Endothelial cell of umbilical vein (primary cell): Measurements from ENCODE around the gene AMHR2. TPM values are rescaled to one million over a fixed set of nuclear protein-coding genes. Genes with fewer than 3 reads are reported as not detected.

ENCODE experiments used
- BruUV-seq: library from RNA; stranded (reverse); fragments of 400-500 nt; replicated peaks from 2 replicates; lab custom pipeline; 2021; lab: Mats Ljungman, UMichigan
- CTCF ChIA-PET: fragments of 300-600, 350-600 bp; sonication (Branson Sonifier 250); formaldehyde crosslinking; loops from one replicate; lab custom pipeline; 2021; ENCODE audit warnings: antibody characterized with exemption, inconsistent platforms; lab: Charles Lee
- POLR2A ChIA-PET: fragments of 300-600, 350-600 bp; sonication (Branson Sonifier 250); formaldehyde crosslinking; loops from one replicate; lab custom pipeline; 2021; ENCODE audit warnings: antibody characterized with exemption, inconsistent platforms; lab: Charles Lee
- DNase-seq: peaks from one replicate; pipeline ENCODE4 v3.0.0-alpha.2; 2011; ENCODE audit warnings: low read depth, low spot score
- FAIRE-seq: peaks from 2 replicates; lab custom pipeline; 2011; peaks lifted over from hg19 to GRCh38; lab: Jason Lieb, UNC
- H2AFZ ChIP-seq: 2 replicates; pipeline ENCODE4 v1.6.0; 2012; ENCODE audit warnings: low read depth, low read length, control low read depth, inconsistent platforms
- H3K27ac ChIP-seq: 2 replicates; pipeline ENCODE4 v1.5.1; 2011; ENCODE audit warnings: low read depth, mild to moderate bottlenecking, control low read depth, low read length, moderate library complexity; ENCODE audit not compliant: insufficient read depth
- H3K27me3 ChIP-seq, 2 experiments: 2 replicates each; pipeline versions ENCODE4 v1.6.0 to v1.6.1; 2011; ENCODE audit warnings: low read length in 2 of 2, mixed read lengths in 1 of 2; ENCODE audit not compliant: control insufficient read depth in 2 of 2, insufficient read depth in 2 of 2
- H3K36me3 ChIP-seq, 2 experiments: 2 replicates in 1 of 2; 3 replicates in 1 of 2; pipeline ENCODE4 v1.5.1; 2011; ENCODE audit warnings: low read length in 2 of 2, mild to moderate bottlenecking in 1 of 2, moderate library complexity in 1 of 2; ENCODE audit not compliant: control insufficient read depth in 2 of 2, insufficient read depth in 2 of 2; ENCODE audit errors: extremely low read depth in 1 of 2
- H3K4me1 ChIP-seq: 3 replicates; pipeline ENCODE4 v1.5.1; 2011; ENCODE audit warnings: mild to moderate bottlenecking, low read length; ENCODE audit not compliant: control insufficient read depth, insufficient read depth; ENCODE audit errors: extremely low read depth
- H3K4me2 ChIP-seq: 2 replicates; pipeline ENCODE4 v1.6.1; 2011; ENCODE audit warnings: low read length, control low read depth, mixed read lengths; ENCODE audit not compliant: insufficient read depth
- H3K4me3 ChIP-seq, 3 experiments: fragments of 200-600 bp in 1 of 3; sonication (generic), shearing (Covaris generic) in 1 of 3; replicated peaks in 1 of 3; 2 replicates each; pipeline ENCODE4 v1.5.1; 2011 to 2016; ENCODE audit warnings: control low read depth in 3 of 3, low read length in 3 of 3, mild to moderate bottlenecking in 2 of 3, inconsistent platforms in 1 of 3, low read depth in 1 of 3, moderate library complexity in 1 of 3; ENCODE audit not compliant: insufficient read depth in 1 of 3
- H3K79me2 ChIP-seq: 2 replicates; pipeline ENCODE4 v1.6.0; 2012; ENCODE audit warnings: low read length, inconsistent platforms; ENCODE audit not compliant: control insufficient read depth, insufficient read depth
- H3K9ac ChIP-seq: replicated peaks from 2 replicates; pipeline ENCODE3; 2011; ENCODE audit warnings: low read length, control low read depth; ENCODE audit not compliant: insufficient read depth; ENCODE audit errors: extremely low read depth
- H3K9me1 ChIP-seq: replicated peaks from 3 replicates; pipeline ENCODE4 v1.6.0; 2011; ENCODE audit warnings: mild to moderate bottlenecking, low read length; ENCODE audit not compliant: control insufficient read depth, insufficient read depth; ENCODE audit errors: extremely low read depth
- H3K9me3 ChIP-seq: replicated peaks from 2 replicates; pipeline ENCODE4 v1.5.1; 2012; ENCODE audit warnings: low read length, inconsistent platforms; ENCODE audit not compliant: control insufficient read depth, insufficient read depth
- H4K20me1 ChIP-seq: replicated peaks from 2 replicates; pipeline ENCODE3; 2011; ENCODE audit warnings: mild to moderate bottlenecking, low read length; ENCODE audit not compliant: control insufficient read depth, insufficient read depth; ENCODE audit errors: extremely low read depth
- CTCF ChIP-seq, 2 donors: IDR thresholded peaks; 1 replicate in 1 of 2; 2 replicates in 1 of 2; pipeline ENCODE4 v1.5.1; 2011; ENCODE audit warnings: low read length in 2 of 2, mild to moderate bottlenecking in 2 of 2, moderate library complexity in 2 of 2, control low read depth in 1 of 2, inconsistent platforms in 1 of 2, low read depth in 1 of 2; ENCODE audit not compliant: insufficient read depth in 1 of 2; ENCODE audit errors: extremely low read depth in 1 of 2
- EZH2 ChIP-seq: IDR thresholded peaks from 2 replicates; pipeline ENCODE4 v1.6.1; 2012; ENCODE audit warnings: borderline replicate concordance, low read depth, mild to moderate bottlenecking, moderate library complexity, low read length, inconsistent platforms; ENCODE audit not compliant: severe bottlenecking
- FOS ChIP-seq: IDR thresholded peaks from 2 replicates; pipeline ENCODE4 v1.6.1; 2011; ENCODE audit warnings: mild to moderate bottlenecking, low read length, moderate library complexity, borderline replicate concordance; ENCODE audit not compliant: insufficient read depth
- GATA2 ChIP-seq: IDR thresholded peaks from 2 replicates; pipeline ENCODE4 v1.7.0; 2011; ENCODE audit warnings: low read depth, mild to moderate bottlenecking, moderate library complexity, mixed read lengths, low read length; ENCODE audit not compliant: insufficient read length, insufficient read depth
- JUN ChIP-seq: IDR thresholded peaks from 2 replicates; pipeline ENCODE4 v1.6.1; 2011; ENCODE audit warnings: borderline replicate concordance, low read depth; ENCODE audit not compliant: insufficient read length, insufficient read depth
- MAX ChIP-seq: IDR thresholded peaks from 2 replicates; pipeline ENCODE4 v1.6.1; 2011; ENCODE audit not compliant: insufficient read depth, insufficient read length
- MYC ChIP-seq: IDR thresholded peaks from one replicate; pipeline ENCODE4 v1.6.1; 2011; ENCODE audit warnings: mild to moderate bottlenecking, low read depth, low read length
- POLR2A ChIP-seq: IDR thresholded peaks from 2 replicates; pipeline ENCODE4 v1.6.1; 2012; ENCODE audit warnings: low read depth, mild to moderate bottlenecking, control low read depth, low read length
- POLR2AphosphoS5 ChIP-seq: IDR thresholded peaks from 2 replicates; pipeline ENCODE4 v1.6.1; 2012; ENCODE audit warnings: low read depth, mild to moderate bottlenecking, control low read depth, low read length, moderate library complexity; ENCODE audit not compliant: insufficient read depth
- dilution Hi-C: fragments of 300-500 bp; cut with MboI; formaldehyde crosslinking; loops from one replicate; pipeline ENCODE4 v1.15.0; 2019; ENCODE audit warnings: low sequenced_read_pairs; ENCODE audit not compliant: extremely low pct_ligation_motif_present
- intact Hi-C: fragments of 100-400 bp; cut with micrococcal nuclease; formaldehyde crosslinking; loops from one replicate; pipeline ENCODE4 v1.10.0; 2022
- polyA plus RNA-seq, 4 experiments: library from polyadenylated mRNA; depleted of rRNA in 3 of 4; stranded (reverse) in 3 of 4; unstranded in 1 of 4; fragments of >200 nt; gene quantifications; 2 replicates each; pipeline versions ENCODE4 v1.2.1 to v1.2.3, GENCODE V29; 2011 to 2012; ENCODE audit warnings: missing spikeins in 1 of 4
- total RNA-seq: library from RNA; stranded (reverse); gene quantifications from 2 replicates; pipeline ENCODE4 v1.2.3, GENCODE V29; 2021

Gene AMHR2
- total and polyA plus RNA-seq, 2 donors (not counting 3 experiments of a cell fraction or from before 2014, with no cell fraction given): not detected

DNA sequence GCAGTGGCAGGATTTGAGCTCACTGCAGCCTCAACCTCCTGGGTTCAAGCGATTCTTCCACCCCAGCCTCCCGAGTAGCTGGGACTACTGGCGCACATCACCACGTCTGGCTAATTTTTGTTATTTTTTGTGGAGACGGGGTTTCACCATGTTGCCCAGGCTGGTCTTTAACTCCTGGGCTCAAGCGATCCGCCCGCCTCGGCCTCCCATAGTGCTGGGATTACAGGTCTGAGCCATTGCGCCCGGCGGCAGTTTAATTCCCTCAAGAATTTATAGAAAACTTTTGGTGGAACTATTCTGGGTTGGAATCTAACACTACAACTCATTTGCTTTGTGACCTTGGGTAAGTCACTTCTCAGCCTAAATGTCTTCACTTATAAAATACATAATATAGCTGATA is 45.4 kb upstream of the AMHR2 start:
- peaks cover 15% of the 10 kb centered on the region for H3K79me2 ChIP-seq
- no peak for DNase-seq
- no peak overlapping the region for H3K4me2 ChIP-seq
- H3K4me1 ChIP-seq: peaks cover 25% of the 10 kb centered on the region
- no peak for FAIRE-seq
- dilution Hi-C loops: no loop called here
- ChIA-PET POLR2A (no interaction called here), CTCF (interaction anchor here (2.4 to 4.2 kb wide), 2 partner anchors 26 to 43 kb away, joined by 11 to 32 read pairs; no protein-coding TSS in a partner anchor)
- TF ChIP-seq CTCF (IDR thresholded peaks at IDR 0.05; ENCODE audit: extremely low read depth in 1 of 2, insufficient read depth in 1 of 2, low read depth in 1 of 2, low read length in 2 of 2) (no peak), POLR2A (no peak), GATA2 (no peak), JUN (no peak), FOS (no peak), POLR2AphosphoS5 (no peak), EZH2 (no peak), MYC (no peak), MAX (no peak)
- H3K36me3 ChIP-seq: peaks cover 6 to 10% of the 10 kb centered on the region in 2 experiments
- H3K9ac ChIP-seq: no peak overlapping the region
- BruUV-seq: no TSS peak
- H4K20me1 ChIP-seq: no peaks in the 10 kb centered on the region
- H3K9me1 ChIP-seq: no peaks in the 10 kb centered on the region
- H2AFZ ChIP-seq: no peak overlapping the region
- H3K9me3 ChIP-seq: no peaks in the 10 kb centered on the region
- intact Hi-C loops: loop anchor here (2.0 kb wide), 1 partner anchor 53 kb away; no protein-coding TSS in a partner anchor
- no peak overlapping the region for H3K4me3 ChIP-seq
- H3K27me3 ChIP-seq: no peaks in the 10 kb centered on the region
- no peak overlapping the region for H3K27ac ChIP-seq
